ENCODE data around the gene SAMD11. TPM values are rescaled to one million over a fixed set of nuclear protein-coding genes. Genes with fewer than 3 reads are reported as not detected.
A peak's percentile ranks its signal among the peaks of the same experiment; 100 is the strongest.

The SAMD11 gene
- total RNA-seq, 1 experiment from 2014 or later, result 2.3 TPM

- no peak for TF ChIP-seq MLX (CRISPR knock-in tag; IDR thresholded peaks at IDR 0.05)
- TF ChIP-seq ETV6 (CRISPR knock-in tag; IDR thresholded peaks at IDR 0.05), result no peak
- no peak for TF ChIP-seq FOXJ3 (CRISPR knock-in tag; IDR thresholded peaks at IDR 0.05; ENCODE audit: borderline replicate concordance)
- TF ChIP-seq IRF1 (CRISPR knock-in tag; IDR thresholded peaks at IDR 0.05), result no peak
- TF ChIP-seq ERG (CRISPR knock-in tag; IDR thresholded peaks at IDR 0.05), result no peak
These were observed 45.6 kb downstream of the SAMD11 start (continued) for GRCh38 chr1:969260-969855.

- POLR2A ChIA-PET, result no interaction called here
- DNase-seq (ENCODE audit: low spot score) (peak; percentile 63), ATAC-seq (peak; percentile 61)
- Mint-ChIP-seq H3K4me3 (peak overlapping the region; percentile 41; the same call in 1 of the 2 replicates), H3K27ac (no peak overlapping the region), H3K9me3 (no peaks in the 10 kb centered on the region; the same call in 1 of the 2 replicates), H3K4me1 (no peaks in the 10 kb centered on the region), H3K27me3 (ENCODE audit: low read depth) (peaks cover 43% of the 10 kb centered on the region), H3K36me3 (no peaks in the 10 kb centered on the region)
- TF ChIP-seq USF1 (CRISPR knock-in tag; IDR thresholded peaks at IDR 0.05) (0 out of 2 replicates have a peak, but pooled peaks have one; percentile 17), PRDM15 (CRISPR knock-in tag; IDR thresholded peaks at IDR 0.05) (peak; percentile 70; the same call in 1 of the 2 replicates), ZNF281 (CRISPR knock-in tag; IDR thresholded peaks at IDR 0.05) (no peak), ATF1 (CRISPR knock-in tag; IDR thresholded peaks at IDR 0.05) (no peak)
- CTCF ChIA-PET, result interaction anchor here (0.9 to 2.9 kb wide), 12 partner anchors 9 to 101 kb away, joined by 3 to 15 read pairs (median 4); partner anchors contain the start of gene NOC2L
These were observed 46.7 kb downstream of the SAMD11 start for GRCh38 chr1:970242-970972.
